NCI-H1436 treated with DMSO at 0.1 percent for 48 hours (cell line): Measurements from ENCODE around the gene MRGPRX1.
"Not testable (repeated sequence)": the region's sequence is repeated elsewhere in the genome, so short reads cannot be mapped to it uniquely, and the experiment has no call there.

ENCODE experiments used
- DNase-seq: peaks from one replicate; lab custom pipeline; 2025; lab: John Stamatoyannopoulos, UW

MRGPRX1 gene

DNA sequence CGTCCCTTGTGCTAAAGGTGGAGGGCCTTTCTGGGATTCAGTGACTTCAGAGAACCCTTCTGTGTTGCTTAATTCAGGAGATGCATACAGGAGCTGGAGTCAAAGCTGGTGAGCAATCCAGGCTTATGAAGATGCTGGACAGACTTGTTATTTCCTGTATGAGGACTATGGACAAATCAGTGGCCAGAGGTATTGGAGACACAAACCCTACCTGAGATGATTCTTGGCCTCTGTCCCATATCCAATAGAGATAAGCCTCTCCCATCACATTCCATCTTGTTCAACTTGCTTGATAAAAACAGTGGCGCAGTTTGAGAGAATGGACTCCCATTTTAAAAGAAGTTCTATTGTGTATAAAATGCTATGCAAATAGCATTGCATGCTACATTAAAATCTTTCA lies at the start of gene MRGPRX1:
MRGPRX1 (minus strand) TSS at position 101 of the 400 bp plus-strand sequence. CDS start 4,630 bp downstream, outside the sequence.
- DNase-seq: no peak

DNA sequence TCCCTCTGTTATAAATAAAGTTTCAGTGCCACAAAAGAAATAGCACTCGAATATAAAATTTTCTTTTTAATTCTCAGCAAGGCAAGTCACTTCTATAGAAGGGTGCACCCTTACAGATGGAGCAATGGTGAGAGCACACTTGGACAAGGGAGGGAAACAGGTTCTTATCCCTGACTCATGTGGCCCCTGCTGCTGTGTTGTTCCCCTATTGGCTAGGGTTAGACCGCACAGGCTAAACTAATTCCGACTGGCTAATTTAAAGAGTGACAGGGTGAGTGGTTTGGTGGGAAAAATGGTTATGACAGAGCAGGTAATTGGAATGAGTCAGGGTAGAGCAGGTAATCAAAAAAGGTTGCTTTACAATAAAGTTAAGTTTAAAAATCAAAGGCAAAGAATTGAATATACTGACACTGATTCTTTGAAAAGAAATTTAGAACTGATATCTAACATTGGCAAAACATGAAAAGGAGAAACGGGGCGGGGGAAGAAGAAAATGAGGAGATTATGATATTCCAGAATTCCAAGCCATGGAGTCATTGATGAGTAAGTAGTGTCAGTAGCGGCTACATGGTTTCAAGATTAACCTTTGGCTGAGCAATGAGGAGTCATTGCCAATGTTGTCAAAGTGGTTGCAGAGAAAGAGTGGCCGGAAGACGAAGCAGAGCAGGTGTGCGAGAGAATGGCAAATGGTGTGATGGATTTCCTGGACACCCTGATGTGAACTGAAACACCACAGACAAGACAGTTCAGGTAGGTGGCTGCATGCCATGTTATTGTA lies 48.4 kb upstream of the MRGPRX1 start:
- no peak for DNase-seq

DNA sequence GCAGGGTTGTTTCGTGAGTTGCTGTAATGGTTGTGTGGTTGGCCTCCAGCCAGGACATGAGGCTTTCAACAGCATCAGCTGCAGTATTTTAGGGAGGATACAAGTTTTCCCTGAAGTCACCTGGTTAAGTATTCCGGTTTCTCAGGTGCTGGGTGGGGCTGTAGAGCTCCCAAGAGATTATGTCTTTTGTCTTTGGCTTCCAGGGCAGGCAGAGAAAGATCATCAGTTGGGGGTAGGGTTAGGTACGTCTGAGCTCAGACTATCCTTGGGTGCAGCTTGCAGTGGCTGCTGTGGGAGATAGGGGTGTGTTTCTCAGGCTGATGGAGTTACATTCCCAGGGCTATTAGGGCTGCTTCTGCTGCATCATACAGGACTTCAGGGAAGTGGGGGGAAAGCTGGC lies 47.5 kb upstream of the MRGPRX1 start:
- no peak for DNase-seq

DNA sequence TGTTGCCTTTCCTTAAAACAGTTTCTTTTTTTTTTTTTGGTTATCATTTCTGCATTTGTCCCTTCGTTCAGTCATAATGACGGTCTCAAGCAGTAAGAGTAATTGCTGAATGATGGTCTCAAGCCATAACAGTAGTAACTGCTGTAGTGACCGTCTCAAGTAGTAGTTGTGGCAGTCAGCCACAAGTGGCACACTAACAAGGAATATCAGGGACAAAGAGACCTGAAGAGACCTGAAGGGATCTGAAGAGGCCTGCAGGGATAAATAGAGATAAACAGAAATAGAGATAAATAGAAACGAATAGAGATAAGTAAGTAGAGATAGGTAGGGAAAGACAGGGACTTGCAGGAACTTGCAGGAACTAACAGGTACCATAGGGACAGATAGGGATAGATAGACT lies 42.7 kb upstream of the MRGPRX1 start:
- no peak for DNase-seq

DNA sequence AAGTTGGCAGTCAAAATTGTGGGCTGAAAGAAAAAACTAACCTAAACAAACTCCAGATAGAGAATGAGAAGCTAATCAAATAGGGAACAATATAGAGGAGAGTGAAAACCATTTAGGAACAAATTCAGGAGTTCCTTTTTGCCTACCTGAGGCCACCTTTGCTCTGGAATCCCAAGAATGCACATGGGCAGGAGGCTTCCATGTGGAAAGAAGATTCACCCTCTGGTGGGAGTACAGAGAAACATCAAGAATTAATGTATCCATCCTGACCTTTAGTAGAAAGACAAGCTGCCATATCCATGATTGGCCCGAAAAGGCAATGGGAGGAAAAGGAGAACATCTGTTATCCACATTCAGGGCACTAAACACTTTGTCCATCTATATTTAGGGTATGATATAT lies 35.0 kb upstream of the MRGPRX1 start:
- DNase-seq: no peak

DNA sequence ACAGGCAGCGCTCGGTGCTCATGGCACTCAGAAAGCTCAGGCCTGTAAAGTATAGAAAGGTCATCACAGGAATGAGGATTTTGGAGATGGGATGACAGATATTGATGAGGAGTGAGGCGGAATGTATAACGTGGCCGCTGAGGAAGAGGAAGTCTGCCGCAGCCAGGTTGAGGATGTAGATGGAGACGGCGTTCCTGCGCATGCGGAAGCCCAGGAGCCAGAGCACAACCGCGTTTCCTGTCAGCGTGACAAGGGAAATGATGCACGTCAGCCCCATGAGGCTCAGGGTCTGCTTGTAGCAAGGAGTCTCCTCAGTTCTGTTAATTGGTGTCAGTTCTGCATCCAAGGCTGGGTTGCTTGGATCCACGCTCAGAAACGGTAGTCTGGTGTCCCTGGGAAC lies 33.1 kb upstream of the MRGPRX1 start:
- no peak for DNase-seq

DNA sequence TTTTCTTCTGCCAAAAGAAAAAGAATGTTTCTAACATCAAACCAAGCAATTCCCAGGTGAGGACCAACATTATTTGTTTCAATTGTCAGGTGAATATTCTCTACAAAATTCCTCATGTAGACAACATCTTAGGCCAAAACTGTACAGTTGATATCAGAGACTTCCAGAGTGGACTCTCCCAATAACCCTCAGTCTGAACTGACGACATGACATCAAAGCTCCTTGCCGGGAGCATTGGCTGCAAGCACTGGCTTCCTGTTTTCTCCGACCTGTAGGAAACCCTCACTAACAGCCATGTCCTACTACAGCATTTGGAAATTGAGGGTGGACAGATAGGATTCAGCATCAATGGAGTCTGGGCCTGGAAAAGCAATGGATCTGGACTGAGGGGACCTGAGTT lies 30.5 kb upstream of the MRGPRX1 start:
- DNase-seq: no peak

DNA sequence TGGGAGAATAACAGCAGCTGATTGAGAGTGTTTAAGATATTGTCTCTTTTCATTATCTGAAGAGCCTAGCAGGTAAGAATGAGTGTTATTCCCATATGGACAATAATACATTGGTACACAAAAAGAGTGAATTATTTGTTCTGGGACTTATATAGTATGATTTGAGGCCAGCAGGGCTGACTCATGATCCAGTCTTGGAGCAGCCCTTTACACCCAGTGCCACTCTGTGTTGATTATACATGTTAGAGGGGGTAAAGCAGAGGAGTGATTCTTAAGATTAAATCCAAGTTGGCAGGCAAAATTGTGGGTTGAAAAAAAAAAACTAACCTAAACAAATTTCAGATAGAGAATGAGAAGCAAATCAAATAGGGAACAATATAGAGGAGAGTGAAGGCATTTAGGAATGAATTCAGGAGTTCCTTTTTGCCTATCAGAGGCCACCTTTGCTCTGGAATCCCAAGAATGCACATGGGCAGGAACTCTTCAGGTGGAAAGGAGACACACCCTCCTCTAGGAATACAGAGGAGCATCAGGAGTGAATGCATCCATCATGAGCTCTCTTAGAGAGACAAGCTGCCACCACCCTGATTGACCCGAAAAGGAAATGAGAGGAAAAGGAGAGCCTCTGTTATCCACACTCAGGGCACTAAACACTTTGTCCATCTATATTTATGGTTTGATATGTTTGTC lies 19.2 kb upstream of the MRGPRX1 start:
- no peak for DNase-seq

DNA sequence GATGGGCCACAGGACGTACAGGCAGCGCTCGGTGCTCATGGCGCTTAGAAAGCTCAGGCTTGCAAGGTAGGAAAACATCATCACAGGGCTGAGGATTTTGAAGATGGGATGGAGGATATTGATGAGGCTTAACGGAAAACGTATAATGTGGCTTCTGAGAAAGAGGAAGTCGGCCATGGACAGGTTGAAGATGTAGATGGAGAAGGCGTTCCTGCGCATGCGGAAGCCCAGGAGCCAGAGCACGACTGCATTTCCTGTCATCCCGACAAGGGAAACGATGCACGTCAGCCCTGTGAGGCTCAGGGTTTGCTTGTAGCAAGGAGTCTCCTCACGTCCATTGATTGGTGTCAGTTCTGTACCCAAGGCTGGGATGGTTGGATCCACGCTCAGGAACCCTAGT lies 17.4 kb upstream of the MRGPRX1 start:
- DNase-seq: no peak

DNA sequence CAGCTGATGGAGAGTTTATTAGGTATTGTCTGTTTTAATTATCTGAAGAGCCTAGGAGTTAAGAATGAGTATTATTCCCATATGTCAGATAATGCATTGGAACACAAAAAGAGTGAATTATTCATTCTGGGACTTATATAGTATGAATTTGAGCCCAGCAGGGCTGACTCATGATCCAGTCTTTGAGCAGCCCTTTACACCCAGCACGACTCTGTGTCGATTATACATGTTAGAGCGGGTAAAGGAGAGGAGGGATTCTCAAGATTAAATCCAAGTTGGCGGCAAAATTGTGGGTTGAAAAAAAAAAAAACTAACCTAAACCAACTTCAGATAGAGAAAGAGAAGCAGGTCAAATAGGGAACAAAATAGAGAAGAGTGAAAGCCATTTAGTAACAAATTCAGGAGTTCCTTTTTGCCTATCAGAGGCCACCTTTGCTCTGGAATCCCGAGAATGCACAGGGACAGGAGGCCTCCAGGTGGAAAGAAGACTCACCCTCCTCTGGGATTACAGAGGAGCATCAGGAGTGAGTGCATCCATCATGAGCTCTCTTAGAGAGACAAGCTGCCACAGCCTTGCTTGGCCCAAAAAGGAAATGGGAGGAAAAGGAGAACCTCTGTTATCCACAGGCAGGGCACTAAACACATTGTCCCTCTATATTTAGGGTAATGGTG lies 3.1 kb downstream of the MRGPRX1 start:
- DNase-seq: no peak

DNA sequence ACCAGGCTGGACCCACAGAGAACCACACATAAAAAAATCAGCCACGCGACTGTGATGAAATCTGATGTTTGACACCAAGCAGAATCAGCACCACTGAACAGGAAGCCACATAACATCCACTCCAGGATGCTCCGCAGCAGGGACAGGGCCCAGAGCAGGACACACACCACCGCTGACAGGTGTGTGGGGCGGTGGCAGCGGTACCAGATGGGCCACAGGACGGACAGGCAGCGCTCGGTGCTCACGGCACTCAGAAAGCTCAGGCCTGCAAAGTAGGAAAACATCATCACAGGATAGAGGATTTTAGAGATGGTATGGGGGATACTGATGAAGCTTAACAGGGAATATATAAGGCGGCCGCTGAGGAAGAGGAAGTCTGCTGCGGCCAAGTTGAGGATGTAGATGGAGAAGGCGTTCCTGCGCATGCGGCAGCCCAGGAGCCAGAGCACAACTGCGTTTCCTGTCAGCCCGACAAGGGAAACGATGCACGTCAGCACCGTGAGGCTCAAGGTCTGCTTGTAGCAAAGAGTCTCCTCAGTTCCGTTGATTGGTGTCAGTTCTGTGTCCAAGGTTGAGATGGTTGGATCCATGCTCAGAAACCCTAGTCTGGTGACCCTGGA lies 4.9 kb downstream of the MRGPRX1 start:
- no peak for DNase-seq

DNA sequence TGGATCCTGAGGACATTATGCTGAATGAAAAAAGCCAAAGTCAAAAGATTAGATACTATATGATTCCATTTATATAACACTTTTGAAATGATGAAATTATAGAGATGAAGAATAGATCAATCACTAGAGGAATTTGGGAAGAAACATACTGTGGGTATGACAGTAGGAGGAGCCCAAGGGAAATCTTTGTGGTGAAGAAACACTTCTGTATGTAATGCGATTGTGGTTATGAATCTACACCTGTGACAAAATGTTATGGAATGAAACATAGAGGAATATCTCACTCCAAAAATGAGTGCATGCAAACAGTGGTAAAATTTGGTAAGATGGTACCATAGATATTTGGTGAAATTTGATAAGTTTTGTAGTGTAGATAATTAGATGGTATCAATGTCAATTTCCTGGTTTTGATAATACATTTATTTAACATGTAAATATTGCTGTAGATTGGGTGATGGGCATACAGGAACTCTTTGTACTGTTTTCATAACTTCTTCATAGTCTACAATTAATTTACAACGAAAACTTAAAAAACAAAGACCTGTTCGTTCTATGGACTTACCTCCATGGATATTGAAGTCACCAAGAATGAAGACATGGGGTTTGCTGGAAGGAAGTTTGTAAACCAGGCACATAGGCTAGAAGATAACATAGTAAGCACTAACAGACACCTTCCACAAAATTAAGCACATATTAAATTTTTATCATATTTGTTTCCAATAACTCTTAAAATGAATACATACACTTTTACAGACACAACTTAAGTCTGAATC lies 11.5 kb downstream of the MRGPRX1 start:
- DNase-seq: no peak

DNA sequence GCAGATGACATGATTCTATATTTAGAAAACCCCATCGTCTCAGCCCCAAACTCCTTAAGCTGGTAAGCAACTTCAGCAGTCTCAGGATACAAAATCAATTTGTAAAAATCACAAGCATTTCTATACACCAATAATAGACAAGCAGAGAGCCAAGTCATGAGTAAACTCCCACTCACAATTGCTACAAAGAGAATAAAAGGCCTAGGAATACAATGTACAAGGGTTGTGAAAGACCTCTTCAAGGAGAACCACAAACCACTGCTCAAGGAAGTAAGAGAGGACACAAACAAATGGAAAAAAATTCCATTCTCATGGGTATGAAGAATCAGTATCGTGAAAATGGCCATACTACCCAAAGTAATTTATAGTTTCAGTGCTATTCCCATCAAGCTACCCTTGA lies 13.8 kb downstream of the MRGPRX1 start:
- DNase-seq: not testable (repeated sequence)

DNA sequence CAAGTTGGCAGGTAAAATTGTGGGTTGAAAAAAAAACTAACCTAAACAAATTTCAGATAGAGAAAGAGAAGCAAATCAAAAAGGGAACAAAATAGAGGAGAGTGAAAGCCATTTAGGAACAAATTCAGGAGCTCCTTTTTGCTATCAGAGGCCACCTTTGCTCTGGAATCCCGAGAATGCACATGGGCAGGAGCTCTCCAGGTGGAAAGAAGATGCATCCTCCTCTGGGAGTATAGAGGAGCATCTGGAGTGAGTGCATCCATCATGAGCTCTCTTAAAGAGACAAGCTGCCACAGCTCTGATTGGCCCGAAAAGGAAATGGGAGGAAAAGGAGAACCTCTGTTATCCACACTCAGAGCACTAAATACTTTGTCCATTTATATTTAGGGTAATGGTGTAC lies 26.3 kb downstream of the MRGPRX1 start:
- no peak for DNase-seq

DNA sequence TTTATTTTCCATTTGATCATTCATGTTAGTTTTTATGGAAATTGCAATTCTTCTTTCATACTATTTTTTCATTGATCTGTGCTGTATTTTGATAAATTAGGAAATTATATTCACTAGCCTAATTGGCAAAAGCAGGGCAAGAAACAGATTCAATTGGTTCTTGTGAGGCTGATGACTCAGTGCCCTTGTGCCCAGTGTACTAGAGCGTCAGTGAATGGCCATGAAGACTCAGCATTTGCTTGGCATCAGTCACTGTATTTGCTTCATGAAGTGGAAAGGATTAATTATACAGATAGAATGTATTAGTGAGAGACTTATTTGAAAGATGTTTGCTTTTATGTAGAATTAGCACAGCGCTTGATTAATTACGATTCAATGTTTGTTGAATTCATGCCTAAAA lies 31.8 kb downstream of the MRGPRX1 start:
- DNase-seq: no peak

DNA sequence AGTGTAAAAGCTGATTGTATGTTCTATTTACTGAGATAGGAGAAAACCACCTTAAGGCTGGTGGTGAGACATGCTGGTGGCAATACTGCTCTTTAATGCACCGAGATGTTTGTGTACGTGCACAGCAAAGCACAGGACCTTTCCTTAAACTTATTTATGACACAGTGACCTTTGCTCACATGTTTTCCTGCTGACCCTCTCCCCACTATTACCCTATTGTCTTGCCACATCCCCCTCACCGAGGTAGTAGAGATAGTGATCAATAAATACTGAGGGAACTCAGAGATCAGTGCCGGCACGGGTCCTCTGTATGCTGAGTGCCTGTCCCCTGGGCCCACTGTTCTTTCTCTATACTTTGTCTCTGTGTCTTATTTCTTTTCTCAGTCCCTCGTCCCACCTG lies 38.6 kb downstream of the MRGPRX1 start:
- DNase-seq: not testable (repeated sequence)

DNA sequence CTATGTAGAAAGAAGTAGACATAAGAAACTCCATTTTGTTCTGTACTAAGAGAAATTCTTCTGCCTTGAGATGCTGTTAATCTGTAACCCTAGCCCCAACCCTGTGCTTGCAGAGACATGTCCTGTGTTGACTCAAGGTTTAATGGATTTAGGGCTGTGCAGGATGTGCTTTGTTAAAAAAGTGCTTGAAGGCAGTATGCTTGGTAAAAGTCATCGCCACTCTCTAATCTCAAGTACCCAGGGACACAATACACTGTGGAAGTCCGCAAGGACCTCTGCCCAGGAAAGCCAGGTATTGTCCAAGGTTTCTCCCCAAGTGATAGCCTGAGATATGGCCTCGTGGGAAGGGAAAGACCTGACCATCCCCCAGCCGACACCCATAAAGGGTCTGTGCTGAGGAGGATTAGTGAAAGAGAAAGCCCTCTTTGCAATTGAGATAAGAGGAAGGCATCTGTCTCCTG lies 39.0 kb downstream of the MRGPRX1 start:
- not testable (repeated sequence) for DNase-seq

DNA sequence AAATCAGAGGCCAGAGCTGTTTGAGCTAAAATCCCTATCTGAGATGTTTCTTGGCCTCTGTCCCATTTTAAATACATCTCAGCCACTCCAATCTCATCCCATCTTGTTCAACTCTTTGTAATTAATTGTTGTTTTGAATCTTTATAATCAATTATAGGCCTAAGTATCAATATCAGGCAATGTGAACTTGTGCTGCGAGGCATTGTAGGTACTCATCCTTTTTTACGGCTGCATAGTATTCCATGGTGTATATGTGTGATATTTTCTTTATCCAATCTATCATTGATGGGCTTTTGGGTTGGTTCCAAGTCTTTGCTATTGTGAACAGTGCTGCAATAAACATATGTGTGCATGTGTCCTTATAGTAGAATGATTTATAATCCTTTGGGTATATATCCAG lies 47.5 kb downstream of the MRGPRX1 start:
- DNase-seq: not testable (repeated sequence)

DNA sequence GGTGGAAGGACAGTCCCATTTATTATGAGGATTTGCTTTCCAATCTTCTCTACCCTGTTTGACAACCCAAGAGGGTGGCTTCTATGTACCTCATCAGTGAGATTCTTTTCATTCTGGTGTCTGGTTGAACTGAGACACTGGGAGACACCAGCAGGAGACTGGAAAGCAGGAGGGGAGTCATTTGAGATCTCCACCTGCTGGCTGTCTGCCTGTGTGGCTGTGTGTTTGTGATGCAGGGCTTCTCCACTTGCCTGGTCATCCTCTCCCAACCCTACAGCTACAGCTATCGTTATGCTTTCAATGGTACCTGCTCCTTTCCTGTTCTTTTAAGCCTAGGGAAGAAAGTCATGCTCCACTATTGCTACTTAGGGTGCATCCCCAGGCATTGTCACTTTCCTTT lies 48.6 kb downstream of the MRGPRX1 start:
- DNase-seq: no peak
